ENCODE results near the gene SEPSECS. TPM values are rescaled to one million over a fixed set of nuclear protein-coding genes. Genes with fewer than 3 reads are reported as not detected.

Gene SEPSECS
- total and polyA plus RNA-seq, 2 of the 8 experiments (the other 6 are each of a cell fraction or from before 2014, with no cell fraction given): 1.9 to 4.1 TPM

GRCh38 chr4:25161593-25161950 lies 1.3 kb upstream of the SEPSECS start:
- Histone ChIP-seq H3K18ac (ENCODE audit: extremely low read depth, low read length) (no peak overlapping the region), H3K14ac (ENCODE audit: insufficient read length) (no peak overlapping the region), H3K4ac (replicated peaks; ENCODE audit: insufficient read length, low read depth, low read length) (no peak overlapping the region), H4K20me1 (replicated peaks in 1 of 2; ENCODE audit: control insufficient read depth in 1 of 2, insufficient read depth in 2 of 2, low read length in 2 of 2) (no peaks in the 10 kb centered on the region), H2BK5ac (ENCODE audit: low read depth, low read length) (no peak overlapping the region), H4K5ac (ENCODE audit: insufficient read length, low read depth, low read length) (no peak overlapping the region), H3K4me2 (ENCODE audit: insufficient read depth in 1 of 2, low read depth in 2 of 2, low read length in 2 of 2) (peak overlapping the region in 1 of 2 experiments; percentile 90; a peak in 1 of 4 replicates), H3K9me3 (ENCODE audit: insufficient read depth in 2 of 2, low read depth in 1 of 2, low read length in 1 of 2) (no peaks in the 10 kb centered on the region), H3K27ac (ENCODE audit: low read depth, low read length) (no peak overlapping the region), H2AK5ac (ENCODE audit: low read depth, low read length) (no peak overlapping the region), H2AFZ (ENCODE audit: low read length) (no peak overlapping the region), H4K8ac (ENCODE audit: extremely low read depth, insufficient read depth, low read length) (no peak overlapping the region), H2BK20ac (ENCODE audit: low read length) (no peak overlapping the region), H3K36me3 (ENCODE audit: control insufficient read depth in 2 of 4, insufficient read depth in 4 of 4, low read length in 3 of 4) (no peaks in the 10 kb centered on the region), H3K27me3 (replicated peaks in 1 of 4; ENCODE audit: control insufficient read depth in 3 of 4, extremely low read depth in 1 of 4, insufficient read depth in 3 of 4, low read length in 3 of 4) (no peaks in the 10 kb centered on the region), H3K4me1 (replicated peaks in 1 of 4; ENCODE audit: control insufficient read depth in 3 of 4, insufficient read depth in 4 of 4, low read length in 3 of 4) (peaks cover 0 to 3% (median 2%) of the 10 kb centered on the region in 4 experiments; a peak in 4 of 7 replicates), H3K9ac (replicated peaks in 1 of 4; ENCODE audit: extremely low read depth in 1 of 4, low read depth in 3 of 4, low read length in 3 of 4) (no peak overlapping the region), H3K79me2 (ENCODE audit: control insufficient read depth in 1 of 2, insufficient read depth in 2 of 2, low read length in 2 of 2) (no peaks in the 10 kb centered on the region), H4K91ac (replicated peaks; ENCODE audit: insufficient read length, low read length) (no peak overlapping the region), H3K23me2 (ENCODE audit: low read depth, low read length) (peaks cover 7% of the 10 kb centered on the region), H2BK120ac (replicated peaks; ENCODE audit: low read depth, low read length) (no peak overlapping the region), H2BK15ac (ENCODE audit: low read length) (no peak overlapping the region), H3K4me3 (ENCODE audit: extremely low read depth in 1 of 4, insufficient read depth in 2 of 4, low read depth in 3 of 4, low read length in 4 of 4) (no peak overlapping the region), H3K79me1 (ENCODE audit: low read depth, low read length) (no peaks in the 10 kb centered on the region), H2BK12ac (ENCODE audit: low read depth, low read length) (no peak overlapping the region), H3K56ac (replicated peaks; ENCODE audit: insufficient read length, low read depth, low read length) (no peak overlapping the region), H3K23ac (ENCODE audit: insufficient read length) (no peak overlapping the region)
- DNase-seq (ENCODE audit: low read depth in 1 of 2, low spot score in 2 of 2) (no peak), FAIRE-seq (no peak)
- CTCF ChIA-PET (ENCODE audit: partially characterized antibody): interaction anchor here (0.9 to 2.9 kb wide), 4 partner anchors 12 to 181 kb away, joined by 3 to 8 read pairs (median 6); partner anchors contain the start of gene ZCCHC4
- POLR2A ChIA-PET (ENCODE audit: partially characterized antibody): interaction anchor here (2.4 kb wide), 1 partner anchor 151 kb away, joined by 9 read pairs; the partner anchor contains the start of gene ZCCHC4
- 94% methylated on average over 2 of the region's 2 CpGs; no CpG with 5 or more reads in 1 of the 2 experiments for WGBS, 2 experiments (ENCODE audit: extremely low coverage in 1 of 2, insufficient coverage in 1 of 2, insufficient read length in 1 of 2, insufficient replicate concordance in 2 of 2, low coverage in 1 of 2, low lambda C conversion rate in 2 of 2, missing lambda C conversion rate in 1 of 2)
- no peak for TF ChIP-seq CHD2 (IDR thresholded peaks at IDR 0.05; ENCODE audit: low read length)
- no peak for TF ChIP-seq RFX5 (IDR thresholded peaks at IDR 0.05; ENCODE audit: borderline replicate concordance, low read depth, low read length)
- TF ChIP-seq SRF (IDR thresholded peaks at IDR 0.05; ENCODE audit: low read depth, low read length): no peak
- TF ChIP-seq MAFK (IDR thresholded peaks at IDR 0.05; ENCODE audit: low read depth, low read length): no peak
- no peak for TF ChIP-seq CHD1 (IDR thresholded peaks at IDR 0.05; ENCODE audit: low read depth, low read length)
- TF ChIP-seq KDM5A (IDR thresholded peaks at IDR 0.05; ENCODE audit: low read length): no peak
- no peak for TF ChIP-seq ZNF274 (IDR thresholded peaks at IDR 0.05; ENCODE audit: borderline replicate concordance, extremely low read depth, low read length)
- TF ChIP-seq ATF3 (IDR thresholded peaks at IDR 0.05; ENCODE audit: insufficient read depth, low read depth, low read length): no peak
- TF ChIP-seq YY1 (IDR thresholded peaks at IDR 0.05; ENCODE audit: low read depth, low read length): no peak
- no peak for TF ChIP-seq HDAC2 (IDR thresholded peaks at IDR 0.05; ENCODE audit: borderline replicate concordance in 1 of 2, low read depth in 2 of 2, low read length in 2 of 2)
- TF ChIP-seq RNF2 (IDR thresholded peaks at IDR 0.05; ENCODE audit: borderline replicate concordance, low read depth, low read length, missing control alignments, poor library complexity, severe bottlenecking): no peak
- no peak for TF ChIP-seq TCF12 (IDR thresholded peaks at IDR 0.05; ENCODE audit: low read depth, low read length)
- no peak for TF ChIP-seq POLR2AphosphoS5 (IDR thresholded peaks at IDR 0.05; ENCODE audit: low read depth, low read length)
- TF ChIP-seq NRF1 (IDR thresholded peaks at IDR 0.05; ENCODE audit: low read depth, low read length): no peak

All from H1 (cell line).